Lung (tissue), 12 donors: Measurements from ENCODE around the gene BCAS1. TPM values are rescaled to one million over a fixed set of nuclear protein-coding genes. Genes with fewer than 3 reads are reported as not detected.

Source experiments
- ATAC-seq: fragments of 200-7000 bp; cut with Tn5 transposase; one replicate; pipeline ENCODE4 v1.9.1; 2020; ENCODE audit warnings: moderate number of reproducible peaks; ENCODE audit not compliant: insufficient read depth, low FRiP score
- DNase-seq, 3 donors: peaks; one replicate each; pipeline ENCODE4 v3.0.0-alpha.2; 2013 to 2017
- H3K27ac ChIP-seq, 2 donors: one replicate each; pipeline ENCODE4 v1.5.1; 2013; ENCODE audit warnings: mild to moderate bottlenecking in 2 of 2, moderate library complexity in 2 of 2, control low read depth in 1 of 2, inconsistent platforms in 1 of 2, low read depth in 1 of 2, low read length in 1 of 2
- H3K27me3 ChIP-seq, 3 donors: one replicate each; pipeline ENCODE4 v1.5.1; 2013; ENCODE audit warnings: low read length in 2 of 3; ENCODE audit not compliant: control insufficient read depth in 3 of 3, insufficient read depth in 3 of 3
- H3K36me3 ChIP-seq, 4 donors: one replicate each; pipeline ENCODE4 v1.5.1; 2013; ENCODE audit warnings: low read length in 4 of 4, mild to moderate bottlenecking in 1 of 4, moderate library complexity in 1 of 4; ENCODE audit not compliant: control insufficient read depth in 4 of 4, insufficient read depth in 4 of 4
- H3K4me1 ChIP-seq, 5 donors: one replicate each; pipeline ENCODE4 v1.5.1; 2013; ENCODE audit warnings: low read length in 5 of 5, mild to moderate bottlenecking in 2 of 5, moderate library complexity in 1 of 5; ENCODE audit not compliant: control insufficient read depth in 5 of 5, insufficient read depth in 5 of 5
- H3K4me3 ChIP-seq: one replicate; pipeline ENCODE4 v1.5.1; 2013; ENCODE audit warnings: mild to moderate bottlenecking, control low read depth, moderate library complexity
- H3K9ac ChIP-seq, 2 donors: one replicate each; pipeline ENCODE4 v1.5.1; 2013; ENCODE audit warnings: low read length in 2 of 2, control low read depth in 1 of 2; ENCODE audit not compliant: insufficient read depth in 1 of 2
- H3K9me3 ChIP-seq, 4 donors: one replicate each; pipeline ENCODE4 v1.5.1; 2013; ENCODE audit warnings: low read length in 3 of 4, mild to moderate bottlenecking in 1 of 4, moderate library complexity in 1 of 4; ENCODE audit not compliant: control insufficient read depth in 4 of 4, insufficient read depth in 3 of 4
- CTCF ChIP-seq: IDR thresholded peaks from 2 replicates; pipeline ENCODE4 v1.5.1; 2012; ENCODE audit warnings: mild to moderate bottlenecking; ENCODE audit errors: control extremely low read depth, extremely low read depth
- WGBS, 2 donors: extraction: QIAGEN DNeasy Blood & Tissue Kit; methylation state at CpG; one replicate each; pipeline ENCODE4 v1.1.7; 2013; 5-methylcytosine and 5-hydroxymethylcytosine counted together
- polyA plus RNA-seq, 2 donors: library from polyadenylated mRNA; stranded (reverse); fragments of 200-250 nt; gene quantifications; one replicate each; pipeline ENCODE4 v1.2.1, GENCODE V29; 2013
- total RNA-seq, 2 donors: library from RNA; depleted of rRNA in 1 of 2; stranded (reverse); fragments of >200 nt in 1 of 2; gene quantifications; one replicate each; pipeline ENCODE4 v1.2.1, GENCODE V29; 2014 to 2021
- donor health status: control.
- donor health status: control.
- donor health status: Bipolar disorder and iron deficiency.
- donor health status: healthy.
- donor health status: DM: yes; HTN: yes; CAD: no.

The BCAS1 gene
- total and polyA plus RNA-seq, 4 donors: 1.2 to 4.0 (median 2.3) TPM

- DNase-seq: no peak
- H3K4me1 ChIP-seq: peaks cover 0 to 3% (median 0%) of the 10 kb centered on the region in 5 donors
- no peak for TF ChIP-seq CTCF
- H3K27me3 ChIP-seq: no peaks in the 10 kb centered on the region
- ATAC-seq: no peak
- no peaks in the 10 kb centered on the region for H3K36me3 ChIP-seq
- no peak overlapping the region for H3K9ac ChIP-seq
- WGBS, 2 donors: 85 to 89% methylated on average over 6 of the region's 6 CpGs
- H3K27ac ChIP-seq: no peak overlapping the region
- H3K9me3 ChIP-seq: no peaks in the 10 kb centered on the region
- H3K4me3 ChIP-seq: no peak overlapping the region
Measured at GRCh38 chr20:54019585-54019984, 50.8 kb downstream of the BCAS1 start.

DNA sequence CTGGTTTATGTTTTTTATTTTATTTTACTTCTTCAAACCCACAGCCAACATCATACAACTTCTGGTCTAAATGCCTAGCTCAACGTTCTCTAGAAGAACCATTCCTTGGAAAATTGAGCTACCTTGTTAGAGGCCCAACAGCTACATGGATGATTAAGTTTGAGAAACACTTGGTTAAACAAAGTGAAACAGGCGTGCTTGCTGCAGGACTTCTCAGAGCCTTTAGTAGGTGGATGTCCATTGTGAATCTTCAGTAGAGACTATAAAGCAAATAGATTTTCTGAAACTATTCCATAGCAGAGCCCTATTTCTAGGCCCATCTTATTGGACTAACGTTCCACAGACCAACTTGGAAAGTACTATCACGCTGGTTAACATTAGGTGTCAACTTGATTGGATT is 51.3 kb downstream of the BCAS1 start:
- no peak for TF ChIP-seq CTCF
- Histone ChIP-seq H3K27me3 (no peaks in the 10 kb centered on the region), H3K9ac (no peak overlapping the region), H3K27ac (no peak overlapping the region), H3K36me3 (no peaks in the 10 kb centered on the region), H3K9me3 (no peaks in the 10 kb centered on the region), H3K4me1 (peaks cover 0 to 7% (median 0%) of the 10 kb centered on the region in 5 donors), H3K4me3 (no peak overlapping the region)
- ATAC-seq (no peak), DNase-seq (no peak)
- WGBS, 2 donors: 90 to 93% methylated on average over 4 of the region's 4 CpGs

- no peak for ATAC-seq
- no peak overlapping the region for H3K9ac ChIP-seq
- H3K4me3 ChIP-seq: no peak overlapping the region
- 31 to 54% methylated on average over 4 of the region's 4 CpGs for WGBS, 2 donors
- peaks cover 0 to 16% (median 0%) of the 10 kb centered on the region in 5 donors for H3K4me1 ChIP-seq
- H3K27me3 ChIP-seq: no peaks in the 10 kb centered on the region
- no peak for TF ChIP-seq CTCF
- DNase-seq: no peak
- no peaks in the 10 kb centered on the region for H3K36me3 ChIP-seq
- no peak overlapping the region for H3K27ac ChIP-seq
- no peaks in the 10 kb centered on the region for H3K9me3 ChIP-seq
Measured at GRCh38 chr20:54017846-54018245, 52.5 kb downstream of the BCAS1 start.

- Histone ChIP-seq H3K4me3 (no peak overlapping the region), H3K4me1 (peaks cover 0 to 16% (median 0%) of the 10 kb centered on the region in 5 donors), H3K36me3 (no peaks in the 10 kb centered on the region), H3K27ac (no peak overlapping the region), H3K9ac (no peak overlapping the region), H3K27me3 (no peaks in the 10 kb centered on the region), H3K9me3 (no peaks in the 10 kb centered on the region)
- no peak for TF ChIP-seq CTCF
- DNase-seq (no peak), ATAC-seq (no peak)
- WGBS, 2 donors: 71 to 76% methylated on average over 1 of the region's 1 CpG
Measured at GRCh38 chr20:54015496-54015895, 54.9 kb downstream of the BCAS1 start.
